ENCODE measurements around the gene ZNF778. TPM values are rescaled to one million over a fixed set of nuclear protein-coding genes. Genes with fewer than 3 reads are reported as not detected.
"Not testable (repeated sequence)": the region's sequence is repeated elsewhere in the genome, so short reads cannot be mapped to it uniquely, and the experiment has no call there.

The ZNF778 gene
- total RNA-seq, 2 experiments from 2014 or later, result 8.9 to 9.6 TPM

DNA sequence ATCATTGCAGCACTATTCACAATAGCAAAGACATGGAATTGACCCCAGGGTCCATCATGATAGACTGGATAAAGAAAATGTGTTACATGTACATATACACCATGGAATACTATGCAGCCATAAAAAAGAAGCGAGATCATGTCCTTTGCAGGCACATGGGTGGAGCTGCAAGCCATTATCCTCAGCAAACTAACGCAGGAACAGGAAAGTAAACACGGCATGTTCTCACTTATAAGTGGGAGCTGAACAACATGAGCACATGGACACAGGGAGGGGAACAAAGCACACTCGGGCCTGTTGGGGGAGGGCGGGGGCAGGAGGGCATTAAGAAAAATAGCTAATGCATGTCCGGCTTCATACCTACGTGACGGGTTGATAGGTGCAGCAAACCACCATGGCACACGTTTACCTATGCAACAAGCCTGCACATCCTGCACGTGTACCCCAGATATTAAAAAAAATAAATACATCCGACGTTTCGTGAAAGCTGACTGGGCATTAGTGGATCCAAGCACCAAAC lies 28.9 kb downstream of the ZNF778 start:
- Mint-ChIP-seq H3K9me3 (peaks cover 8% of the 10 kb centered on the region), H3K4me1 (peaks cover 10% of the 10 kb centered on the region), H3K27ac (peak overlapping the region; percentile 38), H3K27me3 (no peaks in the 10 kb centered on the region), H3K4me3 (peak overlapping the region; percentile 77), H3K36me3 (peaks cover 7% of the 10 kb centered on the region)
- no peak for DNase-seq

DNA sequence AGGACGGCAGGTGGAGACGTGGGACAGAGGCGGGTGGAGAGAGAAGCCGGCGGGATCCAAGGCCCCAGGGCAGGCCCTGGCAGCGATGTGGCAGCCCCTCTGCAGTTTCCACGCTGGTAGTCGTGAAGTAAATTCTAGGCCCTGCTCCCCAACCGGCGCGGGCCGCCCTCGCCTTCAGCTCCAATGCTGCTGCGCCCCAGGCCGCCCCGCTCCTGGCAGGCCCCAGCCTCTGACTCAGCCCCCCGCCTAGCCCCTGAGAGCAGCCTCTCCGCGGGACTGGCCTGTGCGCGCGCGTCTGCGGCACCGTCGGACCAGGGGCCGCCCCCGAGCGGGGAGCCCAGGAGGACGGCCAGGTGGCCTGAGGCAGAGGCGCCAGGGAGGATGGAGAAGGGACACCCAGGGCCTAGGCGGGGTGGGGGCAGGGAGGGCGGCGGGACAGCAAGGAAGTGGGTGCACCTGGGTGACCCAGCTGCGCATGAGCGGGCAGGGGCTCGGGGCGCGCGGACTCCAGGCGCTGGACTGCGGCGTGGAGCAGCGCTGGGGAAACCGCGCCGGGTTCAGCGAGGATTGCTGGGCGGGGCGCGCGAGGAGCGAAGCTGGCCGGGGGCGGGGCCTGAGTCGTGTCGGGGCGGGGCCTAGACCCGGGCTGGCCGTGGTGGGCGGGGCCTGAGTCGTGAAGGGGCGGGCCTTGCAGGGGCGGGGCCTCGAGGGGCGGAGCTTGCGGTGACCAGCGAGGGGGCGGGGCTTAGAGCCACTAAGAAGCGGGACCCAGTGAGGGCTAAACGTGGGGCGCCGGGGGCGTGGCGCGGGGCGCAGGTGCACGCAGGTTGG lies 29.6 kb downstream of the ZNF778 start:
- peaks cover 8% of the 10 kb centered on the region for H3K9me3 Mint-ChIP-seq
- peaks cover 7% of the 10 kb centered on the region for H3K36me3 Mint-ChIP-seq
- peaks cover 10% of the 10 kb centered on the region for H3K4me1 Mint-ChIP-seq
- DNase-seq, result peak; percentile 90
- peak overlapping the region; percentile 77 for H3K4me3 Mint-ChIP-seq
- no peaks in the 10 kb centered on the region for H3K27me3 Mint-ChIP-seq
- peak overlapping the region; percentile 38 for H3K27ac Mint-ChIP-seq

DNA sequence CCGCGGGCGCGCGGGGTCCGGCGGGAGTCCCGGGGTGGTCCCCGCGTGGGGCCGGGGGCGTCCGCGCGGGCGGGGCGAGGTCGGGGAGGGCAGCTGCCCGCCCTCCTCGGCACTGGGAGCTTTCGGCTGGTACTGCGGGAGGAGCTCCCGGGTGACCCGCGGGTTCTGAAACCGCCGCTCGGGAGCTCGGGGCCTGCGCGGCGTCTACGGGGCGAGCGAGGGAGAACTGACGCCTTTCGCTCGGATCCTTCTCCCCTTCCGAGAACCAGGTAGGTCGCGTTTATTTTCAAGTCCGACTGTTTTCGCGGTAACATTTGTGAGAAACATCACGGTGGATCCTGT lies 30.2 kb downstream of the ZNF778 start:
- not testable (repeated sequence) for DNase-seq, H3K27me3 Mint-ChIP-seq, H3K4me1 Mint-ChIP-seq, H3K9me3 Mint-ChIP-seq, H3K36me3 Mint-ChIP-seq
- H3K27ac Mint-ChIP-seq, result peak overlapping the region; percentile 12
- H3K4me3 Mint-ChIP-seq, result peak overlapping the region; percentile 74

DNA sequence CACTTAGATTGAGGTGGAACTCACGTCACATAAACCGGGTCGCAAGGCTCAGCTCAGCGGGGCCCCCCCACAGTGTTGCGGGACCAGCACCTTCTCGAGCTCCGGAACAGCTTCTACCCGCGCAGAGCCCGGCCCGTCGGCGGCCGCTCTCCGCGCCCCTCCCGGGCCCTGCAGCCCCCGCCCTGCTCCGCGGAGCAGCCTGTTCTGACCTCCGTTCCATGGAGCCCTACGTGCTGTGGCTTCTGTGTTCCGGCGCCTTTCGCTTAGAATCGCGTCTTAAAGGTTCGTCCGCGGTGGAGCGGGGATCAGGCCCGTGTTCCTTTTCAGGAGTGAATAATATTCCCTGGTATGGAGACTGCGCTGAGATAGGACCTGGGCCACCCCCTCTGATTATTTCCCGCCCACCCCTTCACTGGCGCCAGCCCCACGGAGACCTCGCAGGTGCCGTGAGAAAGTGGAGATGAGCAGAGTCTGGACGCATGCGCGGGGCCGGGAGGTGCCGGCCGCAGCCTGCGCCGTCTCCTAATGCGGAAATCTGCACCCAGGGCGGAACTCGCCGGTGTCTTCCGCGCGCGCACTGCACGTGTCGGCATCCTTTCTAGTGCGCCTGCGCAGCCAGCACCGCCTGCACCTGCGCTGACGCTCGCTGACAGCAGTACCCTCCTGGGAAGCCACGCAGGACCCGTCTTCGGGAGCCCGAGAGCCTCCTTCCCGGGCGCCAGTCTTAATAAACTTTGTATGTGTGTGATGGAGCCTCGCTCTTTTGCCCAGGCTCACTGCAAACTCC lies 30.9 kb downstream of the ZNF778 start:
- Mint-ChIP-seq H3K27ac (peak overlapping the region; percentile 12), H3K36me3 (peaks cover 7% of the 10 kb centered on the region), H3K9me3 (peaks cover 8% of the 10 kb centered on the region), H3K27me3 (no peaks in the 10 kb centered on the region), H3K4me1 (peaks cover 4% of the 10 kb centered on the region), H3K4me3 (peak overlapping the region; percentile 74)
- no peak for DNase-seq

DNA sequence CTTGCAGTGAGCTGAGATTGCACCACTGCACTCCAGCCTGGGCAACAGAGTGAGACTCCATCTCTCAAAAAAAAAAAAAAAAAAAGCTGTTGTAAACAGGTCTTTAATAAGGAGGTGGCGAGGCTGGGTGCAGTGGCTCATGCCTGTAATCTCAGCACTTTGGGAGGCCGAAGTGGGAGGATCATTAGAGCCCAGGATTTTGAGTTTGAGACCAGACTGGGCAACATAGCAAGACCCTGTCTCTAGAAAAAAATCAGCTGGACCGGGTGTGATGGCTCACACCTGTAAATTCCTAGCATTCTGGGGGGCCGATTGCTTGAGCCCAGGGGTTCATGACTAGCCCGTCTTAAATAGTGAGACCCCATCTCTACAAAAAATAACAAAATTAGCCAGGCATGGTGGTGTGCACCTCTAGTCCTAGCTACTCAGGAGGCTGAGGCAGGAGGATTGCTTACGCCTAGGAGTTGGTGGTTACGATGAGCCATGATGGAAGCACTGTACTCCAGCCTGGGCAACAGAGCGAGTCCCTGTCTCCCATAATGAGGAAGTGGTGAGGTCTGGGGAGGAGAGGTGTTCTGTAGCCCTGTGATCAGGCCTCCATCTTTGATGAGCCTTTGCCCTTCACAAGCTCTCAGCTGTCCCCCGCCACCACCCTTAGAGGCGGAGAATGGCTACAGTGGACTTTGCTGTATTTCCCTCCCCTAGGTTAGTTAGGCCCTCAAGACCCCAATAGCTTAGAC lies 36.2 kb downstream of the ZNF778 start:
- peaks cover 24% of the 10 kb centered on the region for H3K27me3 Mint-ChIP-seq
- no peak overlapping the region for H3K4me3 Mint-ChIP-seq
- peaks cover 8% of the 10 kb centered on the region for H3K9me3 Mint-ChIP-seq
- no peak for DNase-seq
- peaks cover 14% of the 10 kb centered on the region for H3K4me1 Mint-ChIP-seq
- no peak overlapping the region for H3K27ac Mint-ChIP-seq
- peaks cover 7% of the 10 kb centered on the region for H3K36me3 Mint-ChIP-seq

DNA sequence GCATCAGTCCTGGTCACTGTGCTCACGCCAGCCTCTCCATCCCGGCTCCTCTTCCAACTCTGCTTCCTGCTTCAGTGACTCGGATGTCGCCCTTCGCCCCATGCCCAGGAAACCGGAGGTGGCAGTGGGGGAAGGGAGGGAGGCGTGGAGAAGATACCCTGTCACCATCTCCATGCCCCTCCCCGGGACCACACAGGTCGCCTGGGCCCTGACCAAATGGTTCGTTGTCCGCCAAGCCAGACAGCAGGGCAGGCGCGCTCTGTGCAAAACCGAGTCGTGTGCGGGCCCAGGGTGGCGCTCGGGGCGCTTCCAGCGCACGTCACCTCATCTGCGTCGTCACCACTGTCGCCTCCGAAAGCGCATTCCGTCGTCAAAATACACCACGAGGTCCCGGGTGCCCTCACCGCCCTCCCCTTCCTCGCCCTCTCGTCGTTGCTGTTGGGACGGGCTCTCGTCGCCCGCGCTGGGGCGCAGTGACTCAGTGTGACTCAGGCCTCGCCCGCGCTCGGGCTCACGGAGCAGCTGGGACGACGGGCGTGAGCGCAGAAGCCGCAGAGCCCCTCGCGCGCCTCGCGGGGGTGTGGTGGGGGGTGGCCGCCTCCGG lies 39.2 kb downstream of the ZNF778 start:
- peak overlapping the region; percentile 57 for H3K4me3 Mint-ChIP-seq
- H3K4me1 Mint-ChIP-seq, result peaks cover 17% of the 10 kb centered on the region
- peaks cover 24% of the 10 kb centered on the region for H3K27me3 Mint-ChIP-seq
- H3K27ac Mint-ChIP-seq, result peak overlapping the region; percentile 38
- peak; percentile 85 for DNase-seq
- no peaks in the 10 kb centered on the region for H3K36me3 Mint-ChIP-seq
- H3K9me3 Mint-ChIP-seq, result no peaks in the 10 kb centered on the region

DNA sequence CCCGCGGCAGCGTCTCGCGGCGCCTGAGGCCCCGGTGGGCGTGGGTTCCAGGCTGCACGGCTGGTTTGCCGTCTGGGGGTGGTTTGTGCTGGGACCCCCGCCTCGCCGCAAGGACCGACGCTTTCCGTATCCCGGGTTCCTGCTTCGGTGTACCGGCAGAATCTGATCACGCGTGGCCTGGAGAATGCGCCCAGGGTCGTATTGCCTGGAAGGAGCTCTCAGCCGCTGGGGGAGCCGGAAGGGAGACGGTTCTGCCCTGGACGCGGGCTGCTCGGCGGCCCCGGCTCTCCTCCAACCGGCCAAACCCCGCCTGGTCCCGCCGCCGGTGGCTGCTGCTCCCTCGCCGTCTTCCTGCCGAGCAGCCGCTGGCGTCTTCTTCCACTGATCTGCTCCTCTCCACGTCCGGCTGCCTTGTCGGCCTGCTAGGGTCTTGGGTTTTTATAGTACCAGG lies 39.8 kb downstream of the ZNF778 start:
- Mint-ChIP-seq H3K4me1 (peaks cover 18% of the 10 kb centered on the region), H3K27me3 (peaks cover 24% of the 10 kb centered on the region), H3K9me3 (no peaks in the 10 kb centered on the region), H3K36me3 (no peaks in the 10 kb centered on the region), H3K27ac (peak overlapping the region; percentile 26), H3K4me3 (peak overlapping the region; percentile 23)
- peak; percentile 32 for DNase-seq

DNA sequence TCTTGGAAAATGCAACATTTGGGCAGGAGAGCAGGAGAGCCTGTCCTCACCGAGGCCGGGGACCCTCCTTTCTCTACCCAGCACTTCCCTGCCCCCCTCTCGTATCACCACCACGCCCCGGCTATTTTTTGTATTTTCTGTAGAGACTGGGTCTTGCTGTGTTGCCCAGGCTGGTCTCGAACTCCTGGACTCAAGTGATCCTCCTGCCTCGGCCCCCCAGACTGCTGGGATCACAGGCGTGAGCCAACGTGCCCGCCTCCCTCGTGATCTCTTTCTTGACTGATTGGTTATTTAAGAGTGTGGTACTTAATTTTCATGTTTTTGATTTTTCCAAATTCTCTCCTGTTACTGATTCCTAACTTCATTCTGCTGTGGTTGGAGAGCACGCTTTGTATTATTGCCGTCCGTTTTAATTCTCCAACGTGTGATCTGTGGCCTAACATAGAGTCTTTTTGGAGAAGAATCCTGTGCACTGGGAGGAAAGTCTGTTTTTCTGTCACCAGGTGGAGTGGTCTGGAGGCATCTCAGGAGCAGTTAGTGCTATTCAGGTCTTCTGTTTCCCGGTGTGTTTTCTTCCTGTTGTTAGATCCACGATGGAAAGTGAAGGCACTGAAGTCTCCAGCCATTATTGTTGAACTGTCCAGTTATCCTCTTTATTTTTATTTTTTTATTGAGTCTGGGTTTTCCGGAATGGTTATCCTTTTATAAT lies 40.4 kb downstream of the ZNF778 start:
- peaks cover 18% of the 10 kb centered on the region for H3K4me1 Mint-ChIP-seq
- peak overlapping the region; percentile 23 for H3K4me3 Mint-ChIP-seq
- DNase-seq, result no peak
- H3K27ac Mint-ChIP-seq, result peak overlapping the region; percentile 26
- no peaks in the 10 kb centered on the region for H3K36me3 Mint-ChIP-seq
- no peaks in the 10 kb centered on the region for H3K9me3 Mint-ChIP-seq
- peaks cover 24% of the 10 kb centered on the region for H3K27me3 Mint-ChIP-seq

DNA sequence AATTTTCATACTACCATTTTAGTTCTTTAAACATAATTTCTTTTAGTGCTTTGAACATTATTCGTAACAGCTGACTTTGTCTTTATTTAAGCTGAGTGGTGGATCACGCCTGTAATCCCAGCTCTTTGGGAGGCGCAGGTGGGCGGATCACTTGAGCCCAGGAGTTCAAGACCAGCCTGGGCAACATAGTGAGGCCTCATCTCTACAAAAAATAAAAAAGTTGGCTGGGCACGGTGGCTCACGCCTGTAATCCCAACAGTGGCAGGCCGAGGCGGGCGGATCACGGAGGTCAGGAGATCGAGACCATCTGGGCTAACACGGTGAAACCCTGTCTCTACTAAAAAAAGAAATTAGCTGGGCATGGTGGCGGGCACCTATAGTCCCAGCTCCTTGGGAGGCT lies 42.4 kb downstream of the ZNF778 start:
- H3K27ac Mint-ChIP-seq, DNase-seq: not testable (repeated sequence)
- peaks cover 18% of the 10 kb centered on the region for H3K4me1 Mint-ChIP-seq

DNA sequence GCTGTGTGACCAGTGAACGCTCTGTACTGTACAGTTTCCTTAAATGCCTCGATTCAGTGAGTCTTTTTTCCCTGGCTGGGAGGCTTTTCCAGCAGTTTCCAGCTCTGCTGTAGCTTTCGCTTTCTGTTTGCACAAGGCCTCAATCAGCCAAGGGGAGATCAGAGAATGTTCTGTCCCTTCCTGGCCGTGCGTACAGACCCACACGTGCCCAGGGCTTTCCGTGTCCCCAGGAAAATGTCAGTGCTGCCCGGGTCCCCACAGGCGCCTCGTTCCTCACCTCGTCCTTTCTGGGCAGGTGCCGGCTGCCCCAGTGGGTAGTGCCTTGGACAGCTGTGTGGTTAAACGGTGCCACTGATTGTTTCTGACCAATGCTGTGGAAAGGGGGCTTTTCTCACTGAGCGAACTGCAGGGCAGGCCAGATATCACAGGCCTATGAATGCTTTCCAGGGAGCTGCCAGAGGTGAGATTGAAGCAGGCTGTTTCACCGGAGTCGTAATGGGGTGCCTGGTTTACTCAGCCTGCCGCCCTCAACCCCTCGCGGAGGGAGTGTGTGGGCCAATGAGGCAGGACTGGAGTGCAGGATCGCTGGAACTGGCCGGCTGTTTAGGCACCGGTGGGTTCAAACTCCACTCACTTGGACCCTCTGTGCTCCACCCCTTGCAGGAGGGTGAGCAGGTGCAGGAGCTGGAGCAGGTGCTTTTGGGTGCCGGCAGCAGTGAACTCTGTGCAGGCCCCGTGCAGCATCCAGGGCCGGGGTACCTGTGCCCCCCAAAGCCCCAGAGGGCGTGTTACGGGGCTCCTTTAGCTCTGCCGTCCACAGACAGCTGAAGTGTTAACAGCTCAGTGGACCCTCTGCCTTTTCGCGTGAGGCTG lies 44.4 kb downstream of the ZNF778 start:
- no peak for DNase-seq
- Mint-ChIP-seq H3K27me3 (peaks cover 12% of the 10 kb centered on the region), H3K4me1 (peaks cover 13% of the 10 kb centered on the region), H3K36me3 (peaks cover 3% of the 10 kb centered on the region), H3K4me3 (no peak overlapping the region), H3K27ac (peak overlapping the region; percentile 32), H3K9me3 (peaks cover 2% of the 10 kb centered on the region)

More for the DNA sequence above, 42.4 kb downstream of the ZNF778 start:
- not testable (repeated sequence) for H3K36me3 Mint-ChIP-seq, H3K9me3 Mint-ChIP-seq, H3K4me3 Mint-ChIP-seq
- peaks cover 24% of the 10 kb centered on the region for H3K27me3 Mint-ChIP-seq

DNA sequence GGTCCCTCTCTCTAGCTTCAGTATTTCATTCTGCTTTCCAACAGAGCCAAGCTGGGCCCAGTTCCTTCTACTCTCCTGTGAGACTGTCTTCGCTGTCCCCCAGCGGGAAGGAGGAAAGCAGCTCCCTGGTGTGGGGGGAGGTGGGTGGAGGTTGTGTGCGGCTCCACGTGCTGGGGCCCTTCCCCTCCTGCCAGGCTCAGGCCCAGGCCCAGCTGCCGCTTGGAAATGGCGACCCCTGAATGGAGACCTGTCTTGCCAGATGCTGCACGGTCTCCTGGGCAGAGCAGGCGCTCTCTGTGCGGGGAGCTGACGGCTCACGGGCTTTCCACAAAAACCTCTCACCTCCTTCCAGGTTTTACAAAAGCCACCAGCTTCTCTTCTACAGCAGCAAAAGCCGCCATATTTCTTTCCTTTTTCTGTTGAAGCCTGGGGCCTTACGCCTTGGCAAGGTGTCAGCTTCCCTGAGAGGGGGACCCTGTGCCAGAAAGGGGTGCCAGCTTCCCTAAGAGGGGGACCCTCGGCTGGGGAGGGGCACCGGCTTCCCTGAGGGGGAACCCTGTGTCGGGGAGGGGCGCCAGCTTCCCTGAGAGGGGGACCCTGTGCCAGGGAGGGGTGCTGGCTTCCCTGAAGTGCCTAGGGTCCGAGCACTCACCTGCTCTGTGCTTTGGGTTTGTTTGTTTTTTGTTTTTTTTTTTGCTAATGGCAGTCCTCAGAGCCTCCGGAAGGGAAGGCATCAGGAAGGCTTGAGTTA lies 47.5 kb downstream of the ZNF778 start:
- H3K36me3 Mint-ChIP-seq, result peaks cover 8% of the 10 kb centered on the region
- no peak for DNase-seq
- H3K4me1 Mint-ChIP-seq, result peaks cover 4% of the 10 kb centered on the region
- H3K9me3 Mint-ChIP-seq, result peaks cover 2% of the 10 kb centered on the region
- H3K27me3 Mint-ChIP-seq, result no peaks in the 10 kb centered on the region
- H3K27ac Mint-ChIP-seq, result no peak overlapping the region
- H3K4me3 Mint-ChIP-seq, result peak overlapping the region; percentile 7

DNA sequence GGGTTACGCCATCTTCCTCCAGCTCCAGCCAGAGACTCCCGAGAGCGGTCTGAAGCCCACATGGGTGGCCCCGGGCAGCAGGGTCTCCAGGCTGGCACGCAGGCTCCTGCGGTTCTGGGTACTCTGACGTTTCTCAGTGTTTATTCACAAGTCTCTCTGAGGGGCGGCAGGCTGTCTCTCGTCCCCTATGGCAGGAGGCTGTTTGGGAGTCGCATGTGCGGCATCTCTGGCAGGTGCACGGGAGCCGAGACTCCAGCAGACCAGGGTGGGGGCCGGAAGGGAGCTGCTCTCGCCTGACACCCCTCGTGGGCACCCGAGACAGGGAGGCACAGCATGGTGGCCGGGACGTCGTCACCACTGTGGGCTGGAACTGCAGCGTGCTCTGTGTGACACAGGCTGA lies 48.1 kb downstream of the ZNF778 start:
- H3K27ac Mint-ChIP-seq, result peak overlapping the region; percentile 25
- DNase-seq, result no peak
- H3K9me3 Mint-ChIP-seq, result peaks cover 2% of the 10 kb centered on the region
- peaks cover 4% of the 10 kb centered on the region for H3K4me1 Mint-ChIP-seq
- H3K27me3 Mint-ChIP-seq, result no peaks in the 10 kb centered on the region
- H3K36me3 Mint-ChIP-seq, result peaks cover 8% of the 10 kb centered on the region
- no peak overlapping the region for H3K4me3 Mint-ChIP-seq

Data from activated naive CD8-positive, alpha-beta T cell treated with anti-CD3 and anti-CD28 coated beads for 36 hours (primary cell).